ENCODE measurements around the gene TANC1.

Gene TANC1

DNA sequence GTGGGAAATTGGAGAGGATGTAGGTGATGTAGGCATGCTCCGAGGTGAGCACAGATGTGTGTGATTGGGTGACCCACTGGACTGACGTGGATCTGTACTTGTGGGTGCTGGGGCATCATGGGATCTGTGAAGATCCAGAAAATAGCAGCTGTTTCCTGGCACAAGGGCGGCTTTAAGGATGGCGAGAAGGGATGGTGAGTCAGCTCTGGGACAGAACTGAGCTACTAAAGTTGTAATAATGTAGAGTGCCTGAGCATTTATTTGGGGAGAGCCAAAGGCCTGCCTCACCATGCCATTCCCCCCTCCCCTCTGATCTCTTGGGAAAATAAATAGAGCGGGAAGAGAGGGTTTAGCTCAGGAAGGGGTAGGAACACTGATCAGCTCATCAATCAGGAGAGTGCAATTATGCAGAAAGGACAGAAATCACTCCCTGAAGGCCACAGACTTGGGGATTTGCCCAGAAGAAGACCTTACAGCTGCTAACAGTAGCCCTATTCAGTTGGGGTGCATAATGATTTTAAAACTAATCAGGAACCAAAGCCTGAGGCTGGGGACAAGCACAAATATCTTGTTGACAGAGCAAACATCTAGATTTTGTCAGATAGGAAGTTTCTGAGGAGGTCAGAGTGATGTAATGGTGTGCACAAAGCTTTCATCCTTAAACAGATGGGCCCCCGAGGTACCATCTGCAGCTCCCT lies 30.3 kb downstream of the TANC1 start:
- no peak overlapping the region for H3K4me3 ChIP-seq (ENCODE audit: low read depth, low read length)
- no peak for DNase-seq (ENCODE audit: low read depth)
- TF ChIP-seq, protein P1, sequence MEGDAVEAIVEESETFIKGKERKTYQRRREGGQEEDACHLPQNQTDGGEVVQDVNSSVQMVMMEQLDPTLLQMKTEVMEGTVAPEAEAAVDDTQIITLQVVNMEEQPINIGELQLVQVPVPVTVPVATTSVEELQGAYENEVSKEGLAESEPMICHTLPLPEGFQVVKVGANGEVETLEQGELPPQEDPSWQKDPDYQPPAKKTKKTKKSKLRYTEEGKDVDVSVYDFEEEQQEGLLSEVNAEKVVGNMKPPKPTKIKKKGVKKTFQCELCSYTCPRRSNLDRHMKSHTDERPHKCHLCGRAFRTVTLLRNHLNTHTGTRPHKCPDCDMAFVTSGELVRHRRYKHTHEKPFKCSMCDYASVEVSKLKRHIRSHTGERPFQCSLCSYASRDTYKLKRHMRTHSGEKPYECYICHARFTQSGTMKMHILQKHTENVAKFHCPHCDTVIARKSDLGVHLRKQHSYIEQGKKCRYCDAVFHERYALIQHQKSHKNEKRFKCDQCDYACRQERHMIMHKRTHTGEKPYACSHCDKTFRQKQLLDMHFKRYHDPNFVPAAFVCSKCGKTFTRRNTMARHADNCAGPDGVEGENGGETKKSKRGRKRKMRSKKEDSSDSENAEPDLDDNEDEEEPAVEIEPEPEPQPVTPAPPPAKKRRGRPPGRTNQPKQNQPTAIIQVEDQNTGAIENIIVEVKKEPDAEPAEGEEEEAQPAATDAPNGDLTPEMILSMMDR (IDR thresholded peaks at IDR 0.05; ENCODE audit: low read depth, low read length, missing control alignments), result no peak

DNA sequence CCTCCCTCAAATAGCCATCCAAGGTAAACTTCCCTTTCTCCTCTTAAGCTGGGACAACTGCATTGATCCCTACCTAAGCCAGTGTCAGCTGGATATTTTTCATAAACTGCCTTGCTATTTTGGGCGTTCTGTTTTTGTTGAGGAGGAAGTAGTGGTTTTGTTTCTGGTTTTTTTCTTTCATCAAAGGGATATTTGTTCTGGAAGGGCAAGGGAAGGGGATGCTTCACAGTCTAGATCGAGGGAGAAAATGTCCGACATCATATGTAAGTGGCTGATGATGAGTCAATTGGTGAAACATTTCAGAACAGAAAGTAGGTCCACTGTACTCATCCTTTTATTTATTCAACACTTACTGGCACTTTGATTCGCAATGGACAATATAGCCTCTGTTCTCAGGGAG lies 31.0 kb downstream of the TANC1 start:
- no peak overlapping the region for H3K4me3 ChIP-seq (ENCODE audit: low read depth, low read length)
- DNase-seq (ENCODE audit: low read depth), result no peak

DNA sequence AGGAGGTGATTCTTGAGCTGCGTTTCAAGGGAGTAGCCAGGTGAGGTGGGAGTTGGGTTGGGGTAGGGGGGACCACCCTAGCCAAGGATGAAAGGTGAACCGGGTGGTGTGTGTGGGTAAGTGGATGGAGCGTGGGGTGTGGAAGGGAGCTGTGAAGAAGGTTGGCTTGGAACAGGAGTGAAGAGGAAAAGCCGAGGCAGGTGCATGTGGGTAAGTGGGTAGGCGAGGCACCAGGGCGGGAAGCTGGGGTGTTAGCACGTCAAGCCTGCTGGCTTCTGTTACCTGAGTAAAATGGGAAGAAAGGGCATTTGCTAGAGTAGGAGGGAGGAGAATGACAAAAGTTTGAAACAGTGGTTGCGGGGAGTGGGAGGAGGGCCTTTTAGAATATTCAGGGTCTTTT lies 31.6 kb downstream of the TANC1 start:
- DNase-seq (ENCODE audit: low read depth), result no peak
- TF ChIP-seq, protein P1 (IDR thresholded peaks at IDR 0.05; ENCODE audit: low read depth, low read length, missing control alignments), result no peak
- no peak overlapping the region for H3K4me3 ChIP-seq (ENCODE audit: low read depth, low read length)

More for the DNA sequence above, 31.0 kb downstream of the TANC1 start:
- TF ChIP-seq, protein P1 (IDR thresholded peaks at IDR 0.05; ENCODE audit: low read depth, low read length, missing control alignments), result no peak

DNA sequence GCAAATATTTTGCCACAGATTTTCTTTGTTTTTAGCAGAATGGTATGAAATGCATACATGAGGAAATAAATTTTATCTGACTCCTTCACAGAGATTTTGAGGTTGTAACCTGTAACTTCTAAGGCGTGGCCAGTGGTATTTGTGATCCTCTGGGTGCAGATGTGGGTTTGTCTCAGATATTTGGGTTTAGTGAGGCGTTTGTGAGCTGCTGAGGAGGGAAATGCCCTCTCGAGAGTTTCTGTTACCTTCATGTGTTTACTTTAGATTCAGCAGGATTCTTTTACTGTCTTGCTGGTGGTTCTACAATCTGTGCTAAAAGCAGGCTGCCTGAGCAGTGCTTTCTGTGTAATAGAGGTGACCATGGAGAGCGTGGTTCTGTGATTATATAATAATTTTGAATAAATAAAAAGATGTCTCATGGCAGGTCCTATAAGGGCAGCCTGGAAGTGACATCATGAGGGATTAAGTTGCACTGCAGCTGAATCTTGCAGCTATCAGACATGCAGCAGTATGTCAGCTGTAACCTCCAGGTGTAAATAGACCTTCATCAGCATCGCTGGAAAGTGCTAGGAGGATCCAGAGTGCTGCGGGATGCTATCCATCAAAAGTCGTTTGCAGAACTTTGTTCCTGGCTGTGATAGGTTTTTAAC lies 34.1 kb downstream of the TANC1 start:
- no peak for DNase-seq (ENCODE audit: low read depth)
- TF ChIP-seq, protein P1 (IDR thresholded peaks at IDR 0.05; ENCODE audit: low read depth, low read length, missing control alignments), result no peak
- H3K4me3 ChIP-seq (ENCODE audit: low read depth, low read length), result no peak overlapping the region

DNA sequence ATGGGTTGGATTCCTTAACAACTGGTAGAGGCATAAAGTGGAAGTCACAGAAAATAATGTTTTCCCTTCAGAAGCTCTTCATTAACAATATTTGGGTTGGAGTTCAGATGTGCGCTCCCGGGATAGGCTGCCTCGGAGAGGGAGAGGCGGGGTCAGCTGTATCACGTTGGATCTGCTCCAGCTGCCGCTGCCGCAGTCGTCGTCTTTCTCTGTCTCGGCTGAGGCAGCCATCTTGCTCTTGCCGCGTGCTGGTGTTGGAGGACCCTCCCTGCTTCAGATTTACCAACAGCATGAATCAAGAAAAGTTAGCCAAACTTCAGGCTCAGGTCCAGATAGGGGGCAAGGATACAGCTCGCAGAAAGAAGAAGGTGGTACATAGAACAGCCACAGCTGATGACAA lies 35.1 kb downstream of the TANC1 start:
- no peak for DNase-seq (ENCODE audit: low read depth)
- H3K4me3 ChIP-seq (ENCODE audit: low read depth, low read length), result no peak overlapping the region
- TF ChIP-seq, protein P1 (IDR thresholded peaks at IDR 0.05; ENCODE audit: low read depth, low read length, missing control alignments), result no peak

DNA sequence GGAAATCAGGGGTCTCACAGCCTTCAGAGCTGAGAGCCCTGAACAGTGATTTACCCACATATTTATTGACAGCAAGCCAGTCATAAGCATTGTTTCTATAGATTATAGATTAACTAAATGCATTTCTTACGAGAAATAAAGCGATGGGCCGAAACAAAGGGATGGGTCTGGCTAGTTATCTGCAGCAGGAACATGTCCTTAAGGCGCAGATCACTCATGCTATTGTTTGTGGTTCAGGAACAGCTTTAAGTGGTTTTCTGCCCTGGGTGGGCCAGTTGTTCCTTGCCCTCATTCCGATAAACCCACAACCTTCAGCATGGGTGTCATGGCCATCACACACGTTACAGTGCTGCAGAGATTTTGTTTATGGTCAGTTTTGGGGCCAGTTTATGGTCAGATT lies 36.4 kb downstream of the TANC1 start:
- H3K4me3 ChIP-seq (ENCODE audit: low read depth, low read length), result no peak overlapping the region
- TF ChIP-seq, protein P1 (IDR thresholded peaks at IDR 0.05; ENCODE audit: low read depth, low read length, missing control alignments), result no peak
- no peak for DNase-seq (ENCODE audit: low read depth)

DNA sequence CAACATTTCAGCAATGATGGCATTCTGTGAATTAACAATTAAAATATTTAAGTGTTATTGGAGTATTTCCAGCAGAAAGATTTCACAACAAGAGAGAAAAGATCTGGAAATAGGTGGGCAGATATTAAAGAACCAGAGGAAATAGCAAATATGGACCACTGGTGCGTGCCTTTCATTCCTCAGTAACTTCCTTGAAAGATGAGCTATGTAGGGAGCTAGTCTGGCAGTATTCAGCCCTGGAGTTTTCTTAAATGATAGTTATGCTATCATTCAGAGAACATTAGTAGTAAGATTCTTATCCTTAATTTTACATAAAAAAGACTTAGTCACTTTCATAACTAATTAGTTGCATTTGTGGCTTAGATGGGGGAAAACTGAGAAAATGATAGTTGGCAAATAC lies 41.5 kb downstream of the TANC1 start:
- TF ChIP-seq, protein P1 (IDR thresholded peaks at IDR 0.05; ENCODE audit: low read depth, low read length, missing control alignments), result no peak

More for the DNA sequence above, 41.5 kb downstream of the TANC1 start:
- no peak overlapping the region for H3K4me3 ChIP-seq (ENCODE audit: low read depth, low read length)
- no peak for DNase-seq (ENCODE audit: low read depth)

Data from GM12864 (cell line).